GM12878 (cell line): Measurements from ENCODE around the gene ZNF850. TPM values are rescaled to one million over a fixed set of nuclear protein-coding genes. Genes with fewer than 3 reads are reported as not detected.

Source experiments
- ATAC-seq: fragments of 200-7000 bp; cut with Tn5 transposase; 3 replicates; pipeline ENCODE4 v1.9.1; 2020; ENCODE audit warnings: mild to moderate bottlenecking, moderate library complexity
- Bru-seq: library from RNA; stranded (reverse); fragments of 400-500 nt; gene quantifications from one replicate; lab custom pipeline; 2021; lab: Mats Ljungman, UMichigan
- BruChase-seq, 2 experiments: library from RNA; stranded (reverse); fragments of 400-500 nt; gene quantifications; one replicate each; lab custom pipeline; 2021; lab: Mats Ljungman, UMichigan
- BruUV-seq: library from RNA; stranded (reverse); fragments of 400-500 nt; replicated peaks from 2 replicates; lab custom pipeline; 2021; lab: Mats Ljungman, UMichigan
- CTCF ChIA-PET: fragments of 300-600 bp; sonication (Branson Sonifier 250); formaldehyde crosslinking; extraction: SDS; loops from one replicate; lab custom pipeline; 2021; ENCODE audit warnings: inconsistent platforms; lab: Yijun Ruan, JAX
- POLR2A ChIA-PET: fragments of 350-600 bp; formaldehyde crosslinking; extraction: SDS; loops from one replicate; lab custom pipeline; 2021; ENCODE audit warnings: inconsistent platforms; lab: Charles Lee
- RAD21 ChIA-PET: fragments of 300-600 bp; sonication (Branson Sonifier 250); formaldehyde crosslinking; loops from one replicate; lab custom pipeline; 2023; ENCODE audit warnings: antibody characterized with exemption; ENCODE audit not compliant: unreplicated experiment; lab: Charles Lee
- SMC1A ChIA-PET: fragments of 300-600 bp; sonication (Branson Sonifier 250); formaldehyde crosslinking; loops from one replicate; lab custom pipeline; 2023; ENCODE audit not compliant: unreplicated experiment, uncharacterized antibody; lab: Charles Lee
- DNase-seq: peaks from one replicate; pipeline ENCODE4 v3.0.0-alpha.2; 2011; ENCODE audit warnings: low read depth, low spot score
- FAIRE-seq: peaks from 3 replicates; lab custom pipeline; 2011; peaks lifted over from hg19 to GRCh38; lab: Jason Lieb, UNC
- H2AFZ ChIP-seq: 2 replicates; pipeline ENCODE4 v1.6.0; 2011; ENCODE audit warnings: low read depth, low read length, control low read depth; ENCODE audit not compliant: control insufficient read depth
- H3K27ac ChIP-seq: 2 replicates; pipeline ENCODE4 v1.5.1; 2011; ENCODE audit warnings: control low read depth; ENCODE audit not compliant: control insufficient read depth, insufficient read depth
- H3K27me3 ChIP-seq, 2 experiments: replicated peaks in 1 of 2; 2 replicates each; pipeline versions ENCODE4 v1.6.0 to v1.6.1; 2011; ENCODE audit warnings: low read length in 1 of 2; ENCODE audit not compliant: control insufficient read depth in 2 of 2, insufficient read depth in 2 of 2
- H3K36me3 ChIP-seq, 2 experiments: 2 replicates each; pipeline ENCODE4 v1.5.1; 2011; ENCODE audit warnings: low read length in 1 of 2; ENCODE audit not compliant: control insufficient read depth in 2 of 2, insufficient read depth in 2 of 2
- H3K4me1 ChIP-seq: 2 replicates; pipeline ENCODE4 v1.6.1; 2011; ENCODE audit warnings: mild to moderate bottlenecking, low read length, moderate library complexity, mixed read lengths; ENCODE audit not compliant: control insufficient read depth, insufficient read depth
- H3K4me2 ChIP-seq: 2 replicates; pipeline ENCODE4 v1.6.0; 2011; ENCODE audit warnings: control low read depth; ENCODE audit not compliant: control insufficient read depth, insufficient read depth
- H3K4me3 ChIP-seq: fragments of 200-600 bp; sonication (generic); 2 replicates; pipeline ENCODE4 v1.5.1; 2016
- H3K79me2 ChIP-seq: 2 replicates; pipeline ENCODE4 v1.6.0; 2011; ENCODE audit warnings: low read length; ENCODE audit not compliant: control insufficient read depth, insufficient read depth
- H3K9ac ChIP-seq: 2 replicates; pipeline ENCODE4 v1.8.0; 2011; ENCODE audit warnings: low read length, control low read depth, mixed read lengths; ENCODE audit not compliant: control insufficient read depth, insufficient read depth
- H3K9me3 ChIP-seq: replicated peaks from 3 replicates; pipeline ENCODE4 v1.5.1; 2011; ENCODE audit warnings: mild to moderate bottlenecking, low read length; ENCODE audit not compliant: control insufficient read depth, insufficient read depth
- H4K20me1 ChIP-seq: 2 replicates; pipeline ENCODE4 v1.6.0; 2011; ENCODE audit not compliant: control insufficient read depth, insufficient read depth
- ATF3 ChIP-seq: IDR thresholded peaks from 2 replicates; pipeline ENCODE4 v1.6.1; 2011; ENCODE audit warnings: low read depth, mild to moderate bottlenecking, low read length, moderate library complexity, borderline replicate concordance; ENCODE audit errors: extremely low read depth
- CREM ChIP-seq: IDR thresholded peaks from 2 replicates; pipeline ENCODE4 v1.6.1; 2014; ENCODE audit warnings: antibody characterized with exemption, low read depth
- CUX1 ChIP-seq: IDR thresholded peaks from 2 replicates; pipeline ENCODE4 v1.6.1; 2012; ENCODE audit warnings: improper control_type of control experiment, low read depth, low read length; ENCODE audit not compliant: insufficient replicate concordance
- E2F4 ChIP-seq: IDR thresholded peaks from 2 replicates; pipeline ENCODE4 v1.6.1; 2012; ENCODE audit warnings: low read depth, low read length, improper control_type of control experiment
- POLR2AphosphoS2 ChIP-seq: IDR thresholded peaks from 2 replicates; pipeline ENCODE4 v1.6.1; 2011; ENCODE audit warnings: low read depth, mild to moderate bottlenecking, low read length, improper control_type of control experiment, moderate library complexity
- WGBS: methylation state at CpG from one replicate; pipeline ENCODE4 v1.1.6; 2016; ENCODE audit warnings: low lambda C conversion rate; ENCODE audit not compliant: insufficient replicate concordance, insufficient coverage; ENCODE audit errors: missing lambda C conversion rate; 5-methylcytosine and 5-hydroxymethylcytosine counted together
- in situ Hi-C: fragments of 300-500 bp; cut with MboI; formaldehyde crosslinking; loops from 9 replicates; pipeline ENCODE4 v1.14.3; 2018; ENCODE audit warnings: mixed read lengths
- intact Hi-C: fragments of 100-400 bp; cut with micrococcal nuclease; formaldehyde crosslinking; loops from one replicate; pipeline ENCODE4 v1.14.2; 2022; ENCODE audit not compliant: unreplicated experiment
- long read RNA-seq, 2 experiments: library from polyadenylated mRNA; unstranded; transcript quantifications; one replicate each; pipeline ENCODE4 v2.0.0, GENCODE V29; 2019 to 2020
- polyA minus RNA-seq, 3 experiments: library from RNA; depleted of rRNA, polyadenylated mRNA; stranded (reverse); fragments of >200 nt; gene quantifications; 2 replicates each; pipeline ENCODE4 v1.2.3, GENCODE V29; 2011
- polyA plus RNA-seq, 11 experiments: library from polyadenylated mRNA; depleted of rRNA in 4 of 11; unstranded in 6 of 11; stranded (reverse) in 5 of 11; fragments of >200 nt; fragmentation: Nextera tagmentation in 4 of 11; fragmentation: Illumina TruSeq in 1 of 11; extraction: Ambion mirVana in 4 of 11; extraction: Trizol in 1 of 11; gene quantifications; 1 replicate in 1 of 11; 2 replicates in 10 of 11; pipeline versions ENCODE4 v1.2.1 to v1.2.3, GENCODE V29; 2011 to 2016; ENCODE audit warnings: inconsistent platforms in 2 of 11, missing spikeins in 2 of 11, low read depth in 1 of 11
- total RNA-seq, 4 experiments: library from RNA; depleted of rRNA in 3 of 4; stranded (reverse); fragments of >200 nt in 3 of 4; fragmentation: Illumina TruSeq in 1 of 4; extraction: Trizol in 1 of 4; gene quantifications; 2 replicates each; pipeline versions ENCODE4 v1.2.1 to v1.2.3, GENCODE V29; 2013 to 2021

The ZNF850 gene
- 22.1 and 35.1 TPM in 2 replicates for total RNA-seq (2013; cell fraction: nucleolus; rRNA removed)
- 3.4 and 4.1 TPM in 2 replicates for total RNA-seq (2014; rRNA removed)
- total RNA-seq (2014; rRNA removed; fragmentation: Illumina TruSeq; extraction: Trizol), result 5.4 and 6.4 TPM in 2 replicates
- 4.5 and 6.1 TPM in 2 replicates for total RNA-seq (2021)
- 2.1 TPM for polyA plus RNA-seq (2011; ENCODE audit: low read depth)
- 5.0 and 6.3 TPM in 2 replicates for polyA plus RNA-seq (2011; rRNA removed)
- 2.6 and 3.9 TPM in 2 replicates for polyA plus RNA-seq (2011; cell fraction: cytosol; rRNA removed)
- 3.2 and 4.6 TPM in 2 replicates for polyA plus RNA-seq (2011; cell fraction: nucleus; rRNA removed)
- polyA plus RNA-seq (2012), result 1.8 and 1.9 TPM in 2 replicates
- 1.6 and 2.2 TPM in 2 replicates for polyA plus RNA-seq (2014; fragmentation: Illumina TruSeq; extraction: Trizol)
- polyA plus RNA-seq (2014; fragmentation: Nextera tagmentation; extraction: Ambion mirVana), result under 1 TPM; 0.44 to 0.63 TPM
- 1.7 and 2.9 TPM in 2 replicates for polyA plus RNA-seq (2014; rRNA removed)
- 1 to 10 TPM; 1.7 to 2.2 TPM for polyA plus RNA-seq (2016; fragmentation: Nextera tagmentation; extraction: Ambion mirVana)
- 11.8 and 13.0 TPM in 2 replicates for polyA minus RNA-seq (2011; rRNA and poly(A)+ RNA removed)
- polyA minus RNA-seq (2011; cell fraction: cytosol; rRNA and poly(A)+ RNA removed), result 2.5 and 3.2 TPM in 2 replicates
- polyA minus RNA-seq (2011; cell fraction: nucleus; rRNA and poly(A)+ RNA removed), result 2.4 and 7.5 TPM in 2 replicates
- percentile 62 among the genes with signal in this experiment for Bru-seq, nascent RNA
- percentile 58 among the genes with signal in this experiment for BruChase-seq, experiment 1, labeled RNA remaining after a 6-hour chase
- BruChase-seq, experiment 2, labeled RNA remaining after a 2-hour chase, result percentile 65 among the genes with signal in this experiment
- long read RNA-seq, experiment 1, result 0 reads
- long read RNA-seq, experiment 2, full-length matches to known transcripts, result 1 of 4 reads
- long read RNA-seq, experiment 2, partial matches to known transcripts, result 0 of 4 reads
- long read RNA-seq, experiment 2, other reads (novel, unspliced or antisense), result 3 of 4 reads

GRCh38 chr19:36772311-36773222 is at the start of gene ZNF850:
ZNF850 (minus strand) TSS chr19:36772807; CDS start chr19:36762606, 10,201 bp downstream.
- in situ Hi-C loops (no loop called here), intact Hi-C loops (loop anchor here (2.0 to 5.0 kb wide), 4 partner anchors 65 to 695 kb away; partner anchors contain the start of genes ZNF260, ZNF569, ZNF570 and ZNF790)
- ChIA-PET SMC1A (interaction anchor here (0.6 to 2.9 kb wide), 5 partner anchors 77 to 468 kb away, joined by 3 to 18 read pairs (median 3); partner anchors contain the start of genes ZNF345, ZNF529 and ZNF567), RAD21 (interaction anchor here (0.7 to 1.3 kb wide), 3 partner anchors 78 to 245 kb away, joined by 3 to 10 read pairs (median 5); partner anchors contain the start of genes ZNF260, ZNF345 and ZNF567), POLR2A (interaction anchor here (0.6 to 1.3 kb wide), 3 partner anchors 78 to 845 kb away, joined by 3 to 7 read pairs (median 3); partner anchors contain the start of genes ZNF345 and ZNF565), CTCF (no interaction called here)
- Histone ChIP-seq H3K9me3 (peaks cover 4% of the 10 kb centered on the region; the same call in 2 of the 3 replicates), H3K27ac (peak within 1 kb of the TSS; percentile 74), H3K4me3 (peak within 1 kb of the TSS; percentile 93), H3K9ac (peak within 1 kb of the TSS; percentile 62), H3K27me3 (no peaks in the 10 kb centered on the region), H2AFZ (peak within 1 kb of the TSS; percentile 100), H4K20me1 (no peaks in the 10 kb centered on the region), H3K4me1 (0 out of 2 replicates have a peak, but pooled peaks cover 4% of the 10 kb centered on the region), H3K36me3 (no peaks in the 10 kb centered on the region), H3K4me2 (peak within 1 kb of the TSS; percentile 95), H3K79me2 (no peaks in the 10 kb centered on the region; the same call in none of the 2 replicates)
- DNase-seq (peak; percentile 63), ATAC-seq (peak; percentile 96), FAIRE-seq (peak; percentile 87)
- BruUV-seq, result TSS peak; percentile 84
- WGBS, result 1% methylated on average over 40 of the region's 57 CpGs
- no peak for TF ChIP-seq POLR2AphosphoS2
- TF ChIP-seq E2F4, result peak; percentile 83
- TF ChIP-seq CUX1, result no peak
- peak; percentile 92 for TF ChIP-seq CREM
- no peak for TF ChIP-seq ATF3
